Liver (tissue), 9 donors: ENCODE data around the gene ABHD17C. TPM values are rescaled to one million over a fixed set of nuclear protein-coding genes. Genes with fewer than 3 reads are reported as not detected.

ENCODE experiments used
- DNase-seq: peaks from one replicate; pipeline ENCODE4 v3.0.0-alpha.2; 2017; ENCODE audit warnings: low spot score
- H3K27ac ChIP-seq, 2 donors: one replicate each; pipeline ENCODE4 v1.7.0; 2013; ENCODE audit warnings: inconsistent platforms in 2 of 2, low read length in 2 of 2, control low read depth in 1 of 2, low read depth in 1 of 2, mild to moderate bottlenecking in 1 of 2
- H3K27me3 ChIP-seq, 4 donors: one replicate each; pipeline versions ENCODE4 v1.6.1 to v1.7.0; 2013; ENCODE audit warnings: low read length in 3 of 4, inconsistent platforms in 1 of 4, mild to moderate bottlenecking in 1 of 4, moderate library complexity in 1 of 4; ENCODE audit not compliant: control insufficient read depth in 4 of 4, insufficient read depth in 4 of 4
- H3K36me3 ChIP-seq, 4 donors: one replicate each; pipeline versions ENCODE4 v1.6.1 to v1.7.0; 2013; ENCODE audit warnings: low read length in 3 of 4, mild to moderate bottlenecking in 3 of 4, low read depth in 1 of 4, moderate library complexity in 1 of 4; ENCODE audit not compliant: control insufficient read depth in 4 of 4, insufficient read depth in 3 of 4
- H3K4me1 ChIP-seq, 4 donors: one replicate each; pipeline versions ENCODE4 v1.6.1 to v1.7.0; 2013; ENCODE audit warnings: low read length in 3 of 4, mild to moderate bottlenecking in 3 of 4, moderate library complexity in 1 of 4; ENCODE audit not compliant: control insufficient read depth in 4 of 4, insufficient read depth in 4 of 4
- H3K4me3 ChIP-seq, 3 donors: one replicate each; pipeline versions ENCODE4 v1.6.1 to v1.7.0; 2013; ENCODE audit warnings: low read length in 3 of 3, control low read depth in 1 of 3, low read depth in 1 of 3, mild to moderate bottlenecking in 1 of 3
- H3K9ac ChIP-seq, 2 donors: one replicate each; pipeline ENCODE4 v1.7.0; 2013; ENCODE audit warnings: low read length in 2 of 2, mild to moderate bottlenecking in 2 of 2, moderate library complexity in 2 of 2, control low read depth in 1 of 2, low read depth in 1 of 2
- H3K9me3 ChIP-seq, 4 donors: one replicate each; pipeline versions ENCODE4 v1.6.1 to v1.7.0; 2013; ENCODE audit warnings: low read length in 3 of 4; ENCODE audit not compliant: control insufficient read depth in 4 of 4
- ATF3 ChIP-seq: IDR thresholded peaks from 2 replicates; pipeline ENCODE4 v1.6.1; 2016; ENCODE audit warnings: antibody characterized with exemption
- EGR1 ChIP-seq, 2 donors: IDR thresholded peaks; 2 replicates each; pipeline ENCODE4 v1.6.1; 2016 to 2018; ENCODE audit warnings: antibody characterized with exemption in 2 of 2, low read depth in 2 of 2
- FOXA1 ChIP-seq: IDR thresholded peaks from 2 replicates; pipeline ENCODE4 v1.6.1; 2016; ENCODE audit warnings: antibody characterized with exemption
- FOXA2 ChIP-seq: IDR thresholded peaks from 2 replicates; pipeline ENCODE4 v1.6.1; 2016; ENCODE audit warnings: antibody characterized with exemption
- GABPA ChIP-seq, 2 donors: IDR thresholded peaks in 1 of 2; conservative IDR thresholded peaks in 1 of 2; 2 replicates each; pipeline ENCODE4 v1.6.1; 2016; ENCODE audit warnings: antibody characterized with exemption in 2 of 2, mild to moderate bottlenecking in 1 of 2, moderate library complexity in 1 of 2
- HNF4A ChIP-seq, 2 donors: conservative IDR thresholded peaks; 2 replicates each; pipeline ENCODE4 v1.6.1; 2016; ENCODE audit warnings: antibody characterized with exemption in 2 of 2, mild to moderate bottlenecking in 2 of 2
- HNF4G ChIP-seq: IDR thresholded peaks from 2 replicates; pipeline ENCODE4 v1.6.1; 2016; ENCODE audit warnings: antibody characterized with exemption
- JUND ChIP-seq, 2 donors: IDR thresholded peaks; 2 replicates each; pipeline ENCODE4 v1.6.1; 2016; ENCODE audit warnings: antibody characterized with exemption in 2 of 2
- NR2F2 ChIP-seq: IDR thresholded peaks from 2 replicates; pipeline ENCODE4 v1.6.1; 2016; ENCODE audit warnings: antibody characterized with exemption
- RXRA ChIP-seq, 2 donors: IDR thresholded peaks; 2 replicates each; pipeline ENCODE4 v1.6.1; 2017 to 2018; ENCODE audit warnings: antibody characterized with exemption in 2 of 2, mild to moderate bottlenecking in 1 of 2
- SP1 ChIP-seq: IDR thresholded peaks from 2 replicates; pipeline ENCODE4 v1.6.1; 2018; ENCODE audit warnings: antibody characterized with exemption, mild to moderate bottlenecking
- TAF1 ChIP-seq: conservative IDR thresholded peaks from 2 replicates; pipeline ENCODE4 v1.6.1; 2016; ENCODE audit warnings: antibody characterized with exemption, mild to moderate bottlenecking
- YY1 ChIP-seq: IDR thresholded peaks from 2 replicates; pipeline ENCODE4 v1.6.1; 2016; ENCODE audit warnings: antibody characterized with exemption, mild to moderate bottlenecking
- WGBS: extraction: QIAGEN DNeasy Blood & Tissue Kit; methylation state at CpG from one replicate; pipeline ENCODE4 v1.1.7; 2013; 5-methylcytosine and 5-hydroxymethylcytosine counted together
- polyA plus RNA-seq, 2 donors: library from polyadenylated mRNA; stranded (reverse) in 1 of 2; unstranded in 1 of 2; fragments of 200-250 nt in 1 of 2; fragments of >200 nt in 1 of 2; fragmentation: Nextera tagmentation in 1 of 2; extraction: Ambion mirVana in 1 of 2; gene quantifications; one replicate each; pipeline versions ENCODE4 v1.2.1 to v1.2.3, GENCODE V29; 2013 to 2015
- total RNA-seq, 2 donors: library from RNA; depleted of rRNA; stranded (reverse); fragments of >200 nt; gene quantifications; one replicate each; pipeline ENCODE4 v1.2.3, GENCODE V29; 2014
- TF ChIP-seq, protein P1 (sequence below): IDR thresholded peaks from 2 replicates; pipeline ENCODE4 v1.6.1; 2016; ENCODE audit warnings: antibody characterized with exemption
- TF ChIP-seq, protein P2 (sequence below): IDR thresholded peaks from 2 replicates; pipeline ENCODE4 v1.6.1; 2016; ENCODE audit warnings: antibody characterized with exemption
- TF ChIP-seq, protein P3 (sequence below): IDR thresholded peaks from 2 replicates; pipeline ENCODE4 v1.6.1; 2016; ENCODE audit warnings: antibody characterized with exemption, mild to moderate bottlenecking
- TF ChIP-seq, protein P4 (sequence below): fragments of 150-350 bp; IDR thresholded peaks from 2 replicates; pipeline ENCODE4 v1.5.1; 2017; ENCODE audit warnings: improper control_type of control experiment, low read depth, low read length; ENCODE audit not compliant: missing input control
- donor health status: healthy.
- donor health status: healthy.
- donor health status: healthy.
- donor health status: healthy.
- donor health status: healthy.

The ABHD17C gene
- total and polyA plus RNA-seq, 4 donors = 0.79 to 3.0 (median 2.0) TPM

DNA sequence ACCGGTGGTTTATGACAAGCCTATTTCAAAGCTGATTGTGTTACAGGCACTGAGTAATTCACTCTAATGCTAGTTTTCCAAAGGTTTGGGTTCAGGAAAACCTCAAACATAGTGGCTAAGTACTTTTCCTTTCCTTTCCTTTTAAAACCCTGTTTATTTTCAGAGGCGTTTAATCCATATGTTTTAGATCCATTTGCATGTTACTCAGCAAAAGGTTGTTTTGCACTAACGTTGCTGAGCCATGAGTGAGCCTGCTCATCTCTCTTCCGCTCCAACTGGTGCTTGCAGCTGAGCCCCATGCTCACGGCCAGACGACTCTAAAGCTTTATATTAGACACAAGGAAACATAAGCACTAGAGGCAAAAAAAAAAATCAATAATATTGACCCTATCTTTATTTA lies 93.4 kb downstream of the ABHD17C start:
- DNase-seq = no peak
- TF ChIP-seq FOXA2 (no peak), NR2F2 (no peak), FOXA1 (no peak), JUND (IDR thresholded peaks at IDR 0.05) (no peak), ATF3 (no peak), SP1 (no peak), GABPA (IDR thresholded peaks at IDR 0.05 in 1 of 2, conservative IDR thresholded peaks at IDR 0.05 in 1 of 2) (no peak), EGR1 (IDR thresholded peaks at IDR 0.05; ENCODE audit: low read depth in 2 of 2) (no peak), TAF1 (no peak), RXRA (IDR thresholded peaks at IDR 0.05) (no peak), HNF4G (no peak), YY1 (no peak)
- TF ChIP-seq, protein P1, sequence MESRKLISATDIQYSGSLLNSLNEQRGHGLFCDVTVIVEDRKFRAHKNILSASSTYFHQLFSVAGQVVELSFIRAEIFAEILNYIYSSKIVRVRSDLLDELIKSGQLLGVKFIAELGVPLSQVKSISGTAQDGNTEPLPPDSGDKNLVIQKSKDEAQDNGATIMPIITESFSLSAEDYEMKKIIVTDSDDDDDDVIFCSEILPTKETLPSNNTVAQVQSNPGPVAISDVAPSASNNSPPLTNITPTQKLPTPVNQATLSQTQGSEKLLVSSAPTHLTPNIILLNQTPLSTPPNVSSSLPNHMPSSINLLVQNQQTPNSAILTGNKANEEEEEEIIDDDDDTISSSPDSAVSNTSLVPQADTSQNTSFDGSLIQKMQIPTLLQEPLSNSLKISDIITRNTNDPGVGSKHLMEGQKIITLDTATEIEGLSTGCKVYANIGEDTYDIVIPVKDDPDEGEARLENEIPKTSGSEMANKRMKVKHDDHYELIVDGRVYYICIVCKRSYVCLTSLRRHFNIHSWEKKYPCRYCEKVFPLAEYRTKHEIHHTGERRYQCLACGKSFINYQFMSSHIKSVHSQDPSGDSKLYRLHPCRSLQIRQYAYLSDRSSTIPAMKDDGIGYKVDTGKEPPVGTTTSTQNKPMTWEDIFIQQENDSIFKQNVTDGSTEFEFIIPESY = no peak
- TF ChIP-seq, protein P2, sequence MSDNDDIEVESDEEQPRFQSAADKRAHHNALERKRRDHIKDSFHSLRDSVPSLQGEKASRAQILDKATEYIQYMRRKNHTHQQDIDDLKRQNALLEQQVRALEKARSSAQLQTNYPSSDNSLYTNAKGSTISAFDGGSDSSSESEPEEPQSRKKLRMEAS = no peak
- TF ChIP-seq, protein P3, sequence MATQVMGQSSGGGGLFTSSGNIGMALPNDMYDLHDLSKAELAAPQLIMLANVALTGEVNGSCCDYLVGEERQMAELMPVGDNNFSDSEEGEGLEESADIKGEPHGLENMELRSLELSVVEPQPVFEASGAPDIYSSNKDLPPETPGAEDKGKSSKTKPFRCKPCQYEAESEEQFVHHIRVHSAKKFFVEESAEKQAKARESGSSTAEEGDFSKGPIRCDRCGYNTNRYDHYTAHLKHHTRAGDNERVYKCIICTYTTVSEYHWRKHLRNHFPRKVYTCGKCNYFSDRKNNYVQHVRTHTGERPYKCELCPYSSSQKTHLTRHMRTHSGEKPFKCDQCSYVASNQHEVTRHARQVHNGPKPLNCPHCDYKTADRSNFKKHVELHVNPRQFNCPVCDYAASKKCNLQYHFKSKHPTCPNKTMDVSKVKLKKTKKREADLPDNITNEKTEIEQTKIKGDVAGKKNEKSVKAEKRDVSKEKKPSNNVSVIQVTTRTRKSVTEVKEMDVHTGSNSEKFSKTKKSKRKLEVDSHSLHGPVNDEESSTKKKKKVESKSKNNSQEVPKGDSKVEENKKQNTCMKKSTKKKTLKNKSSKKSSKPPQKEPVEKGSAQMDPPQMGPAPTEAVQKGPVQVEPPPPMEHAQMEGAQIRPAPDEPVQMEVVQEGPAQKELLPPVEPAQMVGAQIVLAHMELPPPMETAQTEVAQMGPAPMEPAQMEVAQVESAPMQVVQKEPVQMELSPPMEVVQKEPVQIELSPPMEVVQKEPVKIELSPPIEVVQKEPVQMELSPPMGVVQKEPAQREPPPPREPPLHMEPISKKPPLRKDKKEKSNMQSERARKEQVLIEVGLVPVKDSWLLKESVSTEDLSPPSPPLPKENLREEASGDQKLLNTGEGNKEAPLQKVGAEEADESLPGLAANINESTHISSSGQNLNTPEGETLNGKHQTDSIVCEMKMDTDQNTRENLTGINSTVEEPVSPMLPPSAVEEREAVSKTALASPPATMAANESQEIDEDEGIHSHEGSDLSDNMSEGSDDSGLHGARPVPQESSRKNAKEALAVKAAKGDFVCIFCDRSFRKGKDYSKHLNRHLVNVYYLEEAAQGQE = no peak
- TF ChIP-seq, protein P4, sequence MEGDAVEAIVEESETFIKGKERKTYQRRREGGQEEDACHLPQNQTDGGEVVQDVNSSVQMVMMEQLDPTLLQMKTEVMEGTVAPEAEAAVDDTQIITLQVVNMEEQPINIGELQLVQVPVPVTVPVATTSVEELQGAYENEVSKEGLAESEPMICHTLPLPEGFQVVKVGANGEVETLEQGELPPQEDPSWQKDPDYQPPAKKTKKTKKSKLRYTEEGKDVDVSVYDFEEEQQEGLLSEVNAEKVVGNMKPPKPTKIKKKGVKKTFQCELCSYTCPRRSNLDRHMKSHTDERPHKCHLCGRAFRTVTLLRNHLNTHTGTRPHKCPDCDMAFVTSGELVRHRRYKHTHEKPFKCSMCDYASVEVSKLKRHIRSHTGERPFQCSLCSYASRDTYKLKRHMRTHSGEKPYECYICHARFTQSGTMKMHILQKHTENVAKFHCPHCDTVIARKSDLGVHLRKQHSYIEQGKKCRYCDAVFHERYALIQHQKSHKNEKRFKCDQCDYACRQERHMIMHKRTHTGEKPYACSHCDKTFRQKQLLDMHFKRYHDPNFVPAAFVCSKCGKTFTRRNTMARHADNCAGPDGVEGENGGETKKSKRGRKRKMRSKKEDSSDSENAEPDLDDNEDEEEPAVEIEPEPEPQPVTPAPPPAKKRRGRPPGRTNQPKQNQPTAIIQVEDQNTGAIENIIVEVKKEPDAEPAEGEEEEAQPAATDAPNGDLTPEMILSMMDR = no peak
- WGBS = 68% methylated on average over 6 of the region's 6 CpGs

GRCh38 chr15:80789296-80789695 lies 94.2 kb downstream of the ABHD17C start:
- Histone ChIP-seq H3K9me3 (no peaks in the 10 kb centered on the region), H3K4me3 (no peak overlapping the region), H3K27me3 (peaks cover 0 to 10% (median 0%) of the 10 kb centered on the region in 4 donors), H3K27ac (no peak overlapping the region), H3K4me1 (no peaks in the 10 kb centered on the region), H3K36me3 (no peaks in the 10 kb centered on the region), H3K9ac (no peak overlapping the region)
- DNase-seq = no peak
- WGBS = 47% methylated on average over 5 of the region's 5 CpGs
- TF ChIP-seq HNF4A (conservative IDR thresholded peaks at IDR 0.05) (no peak), RXRA (IDR thresholded peaks at IDR 0.05) (no peak), FOXA1 (no peak), EGR1 (IDR thresholded peaks at IDR 0.05; ENCODE audit: low read depth in 2 of 2) (no peak), ATF3 (no peak), TAF1 (no peak), GABPA (IDR thresholded peaks at IDR 0.05 in 1 of 2, conservative IDR thresholded peaks at IDR 0.05 in 1 of 2) (no peak), YY1 (no peak), JUND (IDR thresholded peaks at IDR 0.05) (no peak)
- TF ChIP-seq, protein P4 = no peak
- TF ChIP-seq, protein P2 = no peak
- TF ChIP-seq, protein P1 = no peak

More for the DNA sequence above, 93.4 kb downstream of the ABHD17C start:
- Histone ChIP-seq H3K27me3 (peaks cover 0 to 10% (median 0%) of the 10 kb centered on the region in 4 donors), H3K27ac (no peak overlapping the region), H3K36me3 (no peaks in the 10 kb centered on the region), H3K4me1 (no peaks in the 10 kb centered on the region), H3K9me3 (no peaks in the 10 kb centered on the region), H3K9ac (no peak overlapping the region), H3K4me3 (no peak overlapping the region)
